Suprapubic skin (tissue), 4 donors: ENCODE measurements around the gene SIRPD.

Source experiments
- EP300 ChIP-seq: sonication (generic); formaldehyde crosslinking; IDR thresholded peaks from one replicate; pipeline ENCODE4 v1.6.1; 2017; ENCODE audit warnings: antibody characterized with exemption
- POLR2A ChIP-seq, 2 donors: fragments of 450-650 bp; IDR thresholded peaks; one replicate each; pipeline ENCODE4 v1.6.1; 2017; ENCODE audit warnings: antibody characterized with exemption in 2 of 2, mild to moderate bottlenecking in 2 of 2, moderate library complexity in 2 of 2
- POLR2AphosphoS5 ChIP-seq, 3 donors: sonication (generic); formaldehyde crosslinking; IDR thresholded peaks; one replicate each; pipeline ENCODE4 v1.6.1; 2017; ENCODE audit warnings: antibody characterized with exemption in 3 of 3
- TF ChIP-seq, protein P1 (sequence below), 2 donors: fragments of 200-600 bp in 1 of 2; fragments of 450-650 bp in 1 of 2; sonication (generic) in 1 of 2; IDR thresholded peaks; one replicate each; pipeline ENCODE4 v1.5.1; 2016 to 2019; ENCODE audit warnings: antibody characterized with exemption in 2 of 2, mild to moderate bottlenecking in 1 of 2, moderate library complexity in 1 of 2

DNA sequence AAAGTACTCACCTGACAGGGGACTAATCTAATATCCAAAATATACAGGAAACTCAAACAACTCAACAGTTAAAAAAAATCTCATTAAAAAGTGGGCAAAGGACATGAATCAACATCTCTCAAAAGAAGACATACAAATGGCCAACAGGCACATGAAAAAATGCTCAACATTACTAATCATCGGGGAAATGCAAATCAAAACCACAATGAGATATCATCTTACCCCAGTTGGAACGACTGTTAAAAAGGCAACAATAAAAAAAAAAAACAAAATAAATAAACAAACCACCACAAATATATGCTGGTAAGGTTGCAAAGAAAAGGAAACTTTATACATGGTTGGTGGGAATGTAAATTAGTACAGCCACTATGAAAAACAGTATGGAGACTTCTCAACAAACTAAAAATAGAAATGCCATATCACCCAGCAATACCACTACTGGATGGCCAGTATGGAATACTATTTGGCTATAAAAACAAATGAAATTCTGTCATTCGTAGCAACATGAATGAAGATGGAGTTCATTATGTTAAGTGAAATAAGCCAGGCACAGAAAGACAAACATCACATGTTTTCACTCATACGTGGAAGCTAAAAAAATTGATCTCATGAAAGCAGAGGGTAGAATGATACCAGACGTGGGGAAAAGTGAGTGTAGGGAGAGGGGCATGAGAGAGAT is 72.9 kb downstream of the SIRPD start:
- TF ChIP-seq, protein P1, sequence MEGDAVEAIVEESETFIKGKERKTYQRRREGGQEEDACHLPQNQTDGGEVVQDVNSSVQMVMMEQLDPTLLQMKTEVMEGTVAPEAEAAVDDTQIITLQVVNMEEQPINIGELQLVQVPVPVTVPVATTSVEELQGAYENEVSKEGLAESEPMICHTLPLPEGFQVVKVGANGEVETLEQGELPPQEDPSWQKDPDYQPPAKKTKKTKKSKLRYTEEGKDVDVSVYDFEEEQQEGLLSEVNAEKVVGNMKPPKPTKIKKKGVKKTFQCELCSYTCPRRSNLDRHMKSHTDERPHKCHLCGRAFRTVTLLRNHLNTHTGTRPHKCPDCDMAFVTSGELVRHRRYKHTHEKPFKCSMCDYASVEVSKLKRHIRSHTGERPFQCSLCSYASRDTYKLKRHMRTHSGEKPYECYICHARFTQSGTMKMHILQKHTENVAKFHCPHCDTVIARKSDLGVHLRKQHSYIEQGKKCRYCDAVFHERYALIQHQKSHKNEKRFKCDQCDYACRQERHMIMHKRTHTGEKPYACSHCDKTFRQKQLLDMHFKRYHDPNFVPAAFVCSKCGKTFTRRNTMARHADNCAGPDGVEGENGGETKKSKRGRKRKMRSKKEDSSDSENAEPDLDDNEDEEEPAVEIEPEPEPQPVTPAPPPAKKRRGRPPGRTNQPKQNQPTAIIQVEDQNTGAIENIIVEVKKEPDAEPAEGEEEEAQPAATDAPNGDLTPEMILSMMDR (IDR thresholded peaks at IDR 0.05) = no peak
- no peak for TF ChIP-seq POLR2A (IDR thresholded peaks at IDR 0.05)
- no peak for TF ChIP-seq POLR2AphosphoS5 (IDR thresholded peaks at IDR 0.05)
- no peak for TF ChIP-seq EP300
